Measurements from ENCODE around the gene THRB.

THRB gene

GRCh38 chr3:24475925-24476324 is 18.7 kb downstream of the THRB start:
- no peak for TF ChIP-seq CTCF (IDR thresholded peaks at IDR 0.05)

GRCh38 chr3:24474862-24475261 is 19.8 kb downstream of the THRB start:
- TF ChIP-seq CTCF (IDR thresholded peaks at IDR 0.05), result no peak

DNA sequence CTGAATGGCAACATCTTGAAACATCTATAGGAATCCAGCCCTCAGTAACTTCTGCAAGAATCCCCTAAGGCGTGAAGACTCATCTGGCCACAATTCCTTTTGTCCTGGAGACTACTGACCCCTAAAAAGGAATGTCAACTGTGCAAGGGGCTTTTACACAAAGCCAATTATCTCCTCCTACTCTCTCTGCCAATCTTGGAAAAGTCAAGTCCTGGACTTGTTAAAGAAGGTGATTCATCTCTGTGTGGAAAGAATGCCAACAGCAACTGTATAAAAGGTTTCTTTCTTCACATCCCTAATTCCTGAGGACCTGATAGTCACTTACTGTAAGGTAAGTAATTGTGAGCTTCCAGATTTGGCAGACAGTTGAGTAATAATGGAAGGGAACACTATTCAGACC is 22.3 kb downstream of the THRB start:
- no peak for TF ChIP-seq CTCF (IDR thresholded peaks at IDR 0.05)

DNA sequence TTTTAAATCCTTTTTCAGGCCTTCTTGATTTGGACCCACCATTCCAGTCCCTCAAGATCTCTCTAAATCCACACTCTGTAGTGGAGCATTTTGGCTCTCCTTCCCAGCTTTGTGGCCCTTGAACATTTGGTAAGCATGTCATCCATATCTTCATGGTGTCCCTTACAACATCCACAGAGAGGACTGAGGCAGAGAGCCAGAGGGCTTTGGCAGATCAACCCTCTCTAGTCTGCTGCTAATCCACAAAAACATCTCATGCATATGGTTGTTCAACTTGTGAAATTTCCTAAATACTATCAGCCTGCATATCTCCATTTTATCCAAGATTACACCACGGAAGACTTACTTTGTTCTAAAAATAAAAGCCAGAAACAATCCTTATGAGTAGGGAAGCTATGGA is 23.2 kb downstream of the THRB start:
- TF ChIP-seq CTCF (IDR thresholded peaks at IDR 0.05), result no peak

GRCh38 chr3:24470277-24470676 is 24.4 kb downstream of the THRB start:
- no peak for TF ChIP-seq CTCF (IDR thresholded peaks at IDR 0.05)

DNA sequence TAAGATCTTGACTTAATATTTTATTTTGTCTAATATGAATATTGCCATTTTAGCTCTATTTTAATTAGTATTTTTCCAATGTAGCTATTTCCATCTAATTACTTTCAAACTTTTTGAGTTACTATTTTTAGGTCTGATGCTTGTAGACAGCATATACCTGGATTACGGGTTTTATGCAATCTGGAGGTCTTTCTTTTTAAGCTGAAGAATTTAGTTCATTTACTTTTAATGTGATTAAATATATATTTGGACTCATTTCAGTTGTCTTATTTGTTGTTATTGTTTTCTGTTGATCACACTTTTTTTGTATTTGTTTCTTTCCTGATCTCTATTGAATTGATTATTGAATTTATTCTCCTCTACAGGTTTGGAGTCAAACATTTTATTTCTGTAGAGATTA is 30.3 kb downstream of the THRB start:
- TF ChIP-seq CTCF (IDR thresholded peaks at IDR 0.05), result no peak

DNA sequence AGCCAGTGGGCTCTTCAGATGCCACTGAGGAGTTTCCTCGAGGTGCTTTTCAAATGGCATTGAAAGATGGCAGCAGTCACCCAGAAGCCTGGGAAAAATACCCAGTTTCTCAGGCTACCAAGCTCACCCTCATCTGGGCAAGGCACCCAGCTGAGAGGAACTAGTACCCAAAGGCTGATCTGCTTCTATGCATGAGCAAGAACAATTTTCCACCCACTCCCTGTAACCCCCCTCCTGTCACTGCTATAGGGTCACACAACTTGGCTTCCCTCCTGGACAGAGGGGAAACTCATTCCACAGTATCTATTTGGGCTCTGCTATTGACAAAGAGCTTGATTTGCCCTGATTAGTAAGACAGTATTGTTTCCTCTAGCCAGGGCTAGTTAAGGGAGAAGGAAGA is 31.9 kb downstream of the THRB start:
- no peak for TF ChIP-seq CTCF (IDR thresholded peaks at IDR 0.05)

DNA sequence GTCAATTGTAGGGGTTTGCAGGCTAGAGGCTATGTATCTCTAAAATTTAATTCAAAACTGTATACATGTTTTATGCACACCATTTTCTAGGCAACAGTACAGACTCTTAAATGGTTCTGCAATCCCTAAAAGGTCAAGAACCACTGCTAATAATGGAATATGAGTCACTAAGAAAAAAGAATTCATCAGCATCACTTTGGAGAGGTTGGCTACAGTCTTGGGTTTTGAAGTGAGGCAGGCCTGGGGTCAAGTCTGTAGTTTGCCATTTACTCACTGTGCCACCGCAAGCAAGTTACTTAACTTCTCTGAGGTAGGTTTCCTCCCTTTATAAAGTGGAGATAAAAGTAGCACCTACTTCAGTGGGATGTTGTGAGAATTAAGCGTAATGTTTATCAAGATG is 33.7 kb downstream of the THRB start:
- TF ChIP-seq CTCF (IDR thresholded peaks at IDR 0.05), result no peak

Measured in LNCAP (cell line).